H9 (cell line): ENCODE results near the gene DNASE1L1. TPM values are rescaled to one million over a fixed set of nuclear protein-coding genes. Genes with fewer than 3 reads are reported as not detected.

Experiments
- DNase-seq: peaks from one replicate; pipeline ENCODE4 v3.0.0-alpha.2; 2017
- H2AFZ ChIP-seq: one replicate; pipeline ENCODE4 v1.6.1; 2013; ENCODE audit warnings: mild to moderate bottlenecking, low read length, control low read depth, moderate library complexity
- H2AK5ac ChIP-seq: 2 replicates; pipeline ENCODE4 v1.6.1; 2013; ENCODE audit warnings: low read length, control low read depth, mixed read lengths; ENCODE audit not compliant: insufficient read length
- H2BK120ac ChIP-seq: one replicate; pipeline ENCODE4 v1.6.1; 2013; ENCODE audit warnings: low read depth, mild to moderate bottlenecking, low read length, control low read depth, inconsistent platforms; ENCODE audit not compliant: poor library complexity, severe bottlenecking
- H2BK12ac ChIP-seq: 2 replicates; pipeline ENCODE4 v1.6.1; 2013; ENCODE audit warnings: low read length, control low read depth, mixed read lengths, low read depth; ENCODE audit not compliant: insufficient read length
- H2BK15ac ChIP-seq: 2 replicates; pipeline ENCODE4 v1.6.1; 2013; ENCODE audit warnings: low read depth, low read length, control low read depth
- H2BK20ac ChIP-seq: one replicate; pipeline ENCODE4 v1.6.1; 2013; ENCODE audit warnings: low read depth, mild to moderate bottlenecking, low read length, control low read depth, inconsistent platforms; ENCODE audit not compliant: poor library complexity, severe bottlenecking
- H2BK5ac ChIP-seq: 2 replicates; pipeline ENCODE4 v1.6.1; 2013; ENCODE audit warnings: low read length, control low read depth, mixed read lengths; ENCODE audit not compliant: insufficient read length
- H3K14ac ChIP-seq: 2 replicates; pipeline ENCODE4 v1.6.1; 2013; ENCODE audit warnings: low read length, control low read depth; ENCODE audit not compliant: insufficient read depth
- H3K18ac ChIP-seq: 2 replicates; pipeline ENCODE4 v1.6.1; 2013; ENCODE audit warnings: low read depth, mild to moderate bottlenecking, mixed read lengths, low read length, control low read depth; ENCODE audit not compliant: insufficient read length
- H3K23ac ChIP-seq: 2 replicates; pipeline ENCODE4 v1.6.1; 2013; ENCODE audit warnings: low read length, control low read depth, mixed read lengths, low read depth; ENCODE audit not compliant: insufficient read length
- H3K23me2 ChIP-seq: 2 replicates; pipeline ENCODE4 v1.6.1; 2013; ENCODE audit warnings: low read depth, mild to moderate bottlenecking, mixed read lengths, low read length, control low read depth; ENCODE audit not compliant: insufficient read length, poor library complexity, severe bottlenecking
- H3K27ac ChIP-seq: 2 replicates; pipeline ENCODE4 v1.5.1; 2013; ENCODE audit warnings: low read length, control low read depth, mixed read lengths, low read depth; ENCODE audit not compliant: insufficient read length
- H3K27me3 ChIP-seq: 2 replicates; pipeline ENCODE4 v1.6.1; 2013; ENCODE audit warnings: low read length, control low read depth, inconsistent platforms; ENCODE audit not compliant: insufficient read depth
- H3K4ac ChIP-seq: 2 replicates; pipeline ENCODE4 v1.6.1; 2013; ENCODE audit warnings: low read depth, mild to moderate bottlenecking, control low read depth, inconsistent platforms, low read length, moderate library complexity
- H3K4me1 ChIP-seq: 2 replicates; pipeline ENCODE4 v1.6.1; 2013; ENCODE audit warnings: low read length, control low read depth, inconsistent platforms; ENCODE audit not compliant: insufficient read depth
- H3K4me2 ChIP-seq: 2 replicates; pipeline ENCODE4 v1.6.1; 2013; ENCODE audit warnings: low read length, control low read depth, mixed read lengths; ENCODE audit not compliant: insufficient read length, insufficient read depth
- H3K56ac ChIP-seq: 2 replicates; pipeline ENCODE4 v1.6.1; 2013; ENCODE audit warnings: low read depth, mild to moderate bottlenecking, mixed read lengths, low read length, control low read depth; ENCODE audit not compliant: insufficient read length
- H3K79me1 ChIP-seq: 2 replicates; pipeline ENCODE4 v1.6.1; 2013; ENCODE audit warnings: low read depth, mild to moderate bottlenecking, moderate library complexity, low read length, control low read depth, inconsistent platforms; ENCODE audit not compliant: insufficient read depth, poor library complexity, severe bottlenecking
- H3K79me2 ChIP-seq: 2 replicates; pipeline ENCODE4 v1.6.1; 2013; ENCODE audit warnings: low read length, control low read depth, inconsistent platforms; ENCODE audit not compliant: insufficient read depth
- H3K9ac ChIP-seq: 2 replicates; pipeline ENCODE4 v1.6.1; 2013; ENCODE audit warnings: low read length, control low read depth, mixed read lengths; ENCODE audit not compliant: insufficient read length; ENCODE audit errors: extremely low read depth
- H3K9me3 ChIP-seq: one replicate; pipeline ENCODE4 v1.6.1; 2013; ENCODE audit warnings: low read depth, low read length, inconsistent platforms; ENCODE audit not compliant: control insufficient read depth
- H3T11ph ChIP-seq: one replicate; pipeline ENCODE4 v1.6.1; 2013; ENCODE audit warnings: mild to moderate bottlenecking, low read length, control low read depth, inconsistent platforms
- H4K20me1 ChIP-seq: one replicate; pipeline ENCODE4 v1.6.1; 2013; ENCODE audit not compliant: control insufficient read depth, insufficient read length, insufficient read depth
- H4K5ac ChIP-seq: 2 replicates; pipeline ENCODE4 v1.6.1; 2013; ENCODE audit warnings: low read depth, mild to moderate bottlenecking, mixed read lengths, low read length, control low read depth; ENCODE audit not compliant: insufficient read length
- H4K8ac ChIP-seq: replicated peaks from 2 replicates; pipeline ENCODE4 v1.6.1; 2013; ENCODE audit warnings: low read length, control low read depth, mixed read lengths, low read depth; ENCODE audit not compliant: insufficient read length
- H4K91ac ChIP-seq: 2 replicates; pipeline ENCODE4 v1.6.1; 2013; ENCODE audit warnings: low read depth, mild to moderate bottlenecking, moderate library complexity, mixed read lengths, low read length, control low read depth; ENCODE audit not compliant: insufficient read length
- H3K27ac Mint-ChIP-seq, 3 experiments: 2 replicates in 2 of 3; 3 replicates in 1 of 3; pipeline ENCODE4 v1.8.0; 2020 to 2021; ENCODE audit warnings: mixed read lengths in 3 of 3, mild to moderate bottlenecking in 1 of 3, moderate library complexity in 1 of 3
- H3K27me3 Mint-ChIP-seq: 2 replicates; pipeline ENCODE4 v1.8.0; 2021; ENCODE audit warnings: low read depth, mild to moderate bottlenecking, moderate library complexity, mixed read lengths
- H3K36me3 Mint-ChIP-seq, 3 experiments: 2 replicates in 2 of 3; 3 replicates in 1 of 3; pipeline ENCODE4 v1.8.0; 2020 to 2021; ENCODE audit warnings: low read depth in 3 of 3, mixed read lengths in 3 of 3; ENCODE audit not compliant: insufficient read depth in 1 of 3
- H3K4me1 Mint-ChIP-seq, 2 experiments: 2 replicates each; pipeline ENCODE4 v1.8.0; 2020; ENCODE audit warnings: mixed read lengths in 2 of 2
- H3K4me3 Mint-ChIP-seq, 2 experiments: 2 replicates in 1 of 2; 3 replicates in 1 of 2; pipeline ENCODE4 v1.8.0; 2020 to 2021; ENCODE audit warnings: mild to moderate bottlenecking in 2 of 2, mixed read lengths in 2 of 2, moderate library complexity in 1 of 2
- H3K9me3 Mint-ChIP-seq, 2 experiments: 2 replicates in 1 of 2; 3 replicates in 1 of 2; pipeline ENCODE4 v1.8.0; 2020; ENCODE audit warnings: mild to moderate bottlenecking in 2 of 2, mixed read lengths in 2 of 2, moderate library complexity in 1 of 2
- CTCF ChIP-seq: fragments of 200-600 bp; sonication (generic); conservative IDR thresholded peaks from 3 replicates; pipeline ENCODE4 v1.8.0; 2021; ENCODE audit warnings: antibody characterized with exemption, mild to moderate bottlenecking
- WGBS: extraction: QIAGEN DNeasy Blood & Tissue Kit; methylation state at CpG from one replicate; pipeline ENCODE4 v1.1.7; 2013; ENCODE audit warnings: missing lambda C conversion rate, low lambda C conversion rate, mixed read lengths; ENCODE audit not compliant: insufficient read length; ENCODE audit errors: extremely low coverage; 5-methylcytosine and 5-hydroxymethylcytosine counted together
- total RNA-seq: library from RNA; stranded (reverse); gene quantifications from 2 replicates; pipeline ENCODE4 v1.2.1, GENCODE V29; 2021

The DNASE1L1 gene
- total RNA-seq, 1 experiment from 2014 or later, result 14.5 TPM

GRCh38 chrX:154436374-154436982 lies 27.4 kb upstream of the DNASE1L1 start:
- H3K14ac ChIP-seq, result peak overlapping the region; percentile 70; the same call in 1 of the 2 replicates
- peaks cover 2% of the 10 kb centered on the region; the same call in 1 of the 2 replicates for H3K79me2 ChIP-seq
- H3K56ac ChIP-seq, result no peak overlapping the region
- H2AFZ ChIP-seq, result no peak overlapping the region
- no peak overlapping the region for H3K27ac ChIP-seq
- no peak overlapping the region for H3K23ac ChIP-seq
- H4K8ac ChIP-seq, result no peak overlapping the region
- no peaks in the 10 kb centered on the region for H4K20me1 ChIP-seq
- no peak overlapping the region for H4K91ac ChIP-seq
- H3K9me3 ChIP-seq, result peaks cover 30% of the 10 kb centered on the region
- TF ChIP-seq CTCF, result no peak
- peaks cover 67 to 87% of the 10 kb centered on the region in 2 experiments for H3K9me3 Mint-ChIP-seq
- H3T11ph ChIP-seq, result no peak overlapping the region
- H2BK12ac ChIP-seq, result no peak overlapping the region
- H3K27me3 ChIP-seq, result no peaks in the 10 kb centered on the region
- WGBS, result no CpG with 5 or more reads among the region's 78 CpGs
- H2BK120ac ChIP-seq, result no peak overlapping the region
- peak; percentile 54 for DNase-seq
- no peaks in the 10 kb centered on the region for H3K4me1 ChIP-seq
- H3K4ac ChIP-seq, result no peak overlapping the region
- no peak overlapping the region for H2BK5ac ChIP-seq
- H3K27me3 Mint-ChIP-seq, result no peaks in the 10 kb centered on the region
- no peak overlapping the region for H3K18ac ChIP-seq
- peaks cover 8 to 10% of the 10 kb centered on the region in 2 experiments for H3K4me1 Mint-ChIP-seq
- no peak overlapping the region for H2BK15ac ChIP-seq
- H3K79me1 ChIP-seq, result no peaks in the 10 kb centered on the region
- peak overlapping the region; percentile 70 to 85 for H3K4me3 Mint-ChIP-seq
- peaks cover 7% of the 10 kb centered on the region for H3K23me2 ChIP-seq
- H3K9ac ChIP-seq, result peak overlapping the region; percentile 4
- H2BK20ac ChIP-seq, result no peak overlapping the region
- H3K36me3 Mint-ChIP-seq, result peaks cover 20 to 63% (median 61%) of the 10 kb centered on the region in 3 experiments
- H4K5ac ChIP-seq, result no peak overlapping the region
- H3K27ac Mint-ChIP-seq, result peak overlapping the region in 2 of 3 experiments; percentile 53 to 77; a peak in 3 of 7 replicates
- no peak overlapping the region for H2AK5ac ChIP-seq
- peak overlapping the region; percentile 29 for H3K4me2 ChIP-seq
